ENCODE data around the gene ITPRIPL2.

ITPRIPL2 gene

DNA sequence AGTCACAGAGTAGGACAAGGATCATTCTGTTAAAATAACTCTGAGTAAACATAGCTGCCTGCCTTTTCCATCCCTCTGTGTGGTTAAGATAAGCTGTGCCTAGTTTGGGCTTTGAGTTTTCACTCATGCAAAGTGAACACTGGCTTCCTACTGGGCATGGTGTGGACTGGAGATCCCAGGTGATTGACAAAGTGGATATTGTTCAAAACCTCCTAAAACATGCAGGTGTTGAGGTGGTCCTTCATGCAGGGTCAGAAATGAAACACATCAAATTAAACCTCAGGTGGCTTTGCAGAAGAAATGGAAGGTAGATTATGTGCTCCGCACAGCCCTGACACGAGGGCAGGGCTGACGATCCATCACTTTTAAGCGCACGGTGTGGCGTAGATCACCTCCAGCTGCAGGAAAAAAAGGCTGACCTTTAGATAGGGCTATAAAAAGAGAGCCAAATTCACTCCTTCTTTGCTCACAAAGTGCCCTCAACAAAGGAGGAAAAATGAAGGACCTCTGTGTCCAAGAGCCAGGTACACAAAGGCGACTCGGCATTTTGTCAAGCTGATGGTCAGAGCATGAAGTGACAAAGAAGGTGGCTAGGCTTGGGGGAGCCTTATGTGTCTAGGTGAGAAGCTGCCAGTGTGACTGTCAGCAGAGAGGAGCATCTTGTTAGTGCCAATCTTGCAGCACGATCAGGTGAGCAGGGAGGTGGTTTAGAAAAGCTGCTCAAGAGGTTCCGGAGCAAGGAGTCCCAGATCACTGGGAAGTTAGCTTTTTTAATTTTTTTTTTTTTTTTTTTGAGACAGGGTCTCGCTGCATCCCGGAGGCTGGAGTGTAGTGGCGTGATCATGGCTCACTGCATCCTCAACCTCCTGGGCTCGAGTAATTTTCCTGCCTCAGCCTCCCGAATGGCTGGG lies 19.9 kb upstream of the ITPRIPL2 start:
- no peak for DNase-seq

DNA sequence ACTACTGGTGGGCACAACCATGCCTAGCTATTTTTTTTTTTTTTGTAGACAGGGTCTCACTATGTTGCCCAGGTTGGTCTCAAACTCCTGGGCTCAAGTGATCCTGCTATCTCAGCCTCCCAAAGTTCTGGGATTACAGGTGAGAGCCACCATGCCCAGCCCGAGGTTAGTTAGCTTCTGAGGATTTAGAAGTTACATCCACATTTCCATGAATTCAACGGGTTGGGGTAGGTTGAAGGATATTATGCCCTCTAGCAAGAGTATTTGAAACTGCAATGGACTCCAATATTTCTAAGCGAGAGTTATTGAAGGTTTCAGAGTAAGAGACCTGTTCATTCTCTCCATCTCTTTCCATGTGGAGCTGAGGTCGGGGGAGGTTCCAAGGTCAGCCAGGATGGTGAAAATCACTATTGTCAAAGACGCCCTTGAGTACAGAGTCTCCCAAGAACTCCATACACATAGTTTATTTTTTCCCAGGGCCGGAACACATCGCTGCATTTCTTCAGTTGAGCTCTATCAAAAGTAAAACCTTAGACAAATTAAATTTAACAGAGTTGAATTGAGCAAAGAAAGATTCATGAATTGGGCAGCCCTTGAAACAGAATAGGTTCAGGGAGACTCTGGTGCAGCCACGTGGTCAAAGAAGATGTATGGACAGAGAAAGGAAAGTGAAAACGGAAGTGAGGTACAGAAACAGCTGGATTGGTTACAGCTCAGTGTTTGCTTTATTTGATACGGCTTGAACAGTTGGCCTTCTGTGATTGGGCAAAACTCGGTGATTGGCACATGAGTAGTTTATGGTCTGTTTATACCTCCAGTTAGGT lies 19.0 kb upstream of the ITPRIPL2 start:
- peak; percentile 27 to 39 for DNase-seq

DNA sequence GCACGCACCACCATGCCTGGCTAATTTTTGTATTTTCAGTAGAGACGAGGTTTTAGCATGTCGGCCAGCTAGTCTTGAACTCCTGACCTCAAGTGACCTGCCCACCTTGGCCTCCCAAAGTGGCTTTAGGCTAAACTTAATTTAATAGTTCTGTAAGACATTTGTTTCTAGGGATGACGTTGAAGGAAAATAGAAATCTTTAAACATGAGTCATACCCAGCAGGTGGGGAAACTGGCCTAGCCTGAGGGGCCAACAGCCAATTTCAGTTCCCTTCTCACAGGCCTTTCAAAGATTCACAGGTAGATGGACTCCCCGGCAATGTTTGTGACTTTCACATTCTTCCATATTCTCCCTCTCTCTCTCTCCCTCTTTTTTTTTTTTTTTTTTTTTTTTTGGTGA lies 18.1 kb upstream of the ITPRIPL2 start:
- DNase-seq, result no peak

DNA sequence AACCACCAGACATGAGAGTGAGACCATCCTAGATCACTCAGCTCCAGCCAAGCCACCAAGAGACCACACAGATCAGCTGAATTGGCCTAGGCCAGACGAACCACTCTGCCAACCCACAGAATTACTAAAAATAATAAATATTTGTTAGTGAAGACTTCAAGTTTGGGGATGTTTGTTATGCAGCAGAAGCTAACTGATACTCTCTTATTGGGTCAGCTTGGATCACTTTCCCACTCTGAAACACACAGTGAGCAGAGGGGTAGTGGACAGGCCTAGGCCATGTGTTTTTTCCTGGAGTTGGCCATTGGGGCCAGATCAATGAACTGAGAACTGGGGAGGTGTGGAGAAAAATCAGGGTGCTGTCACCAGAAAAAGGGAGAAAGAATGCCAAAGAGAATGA lies 15.6 kb upstream of the ITPRIPL2 start:
- no peak for DNase-seq

DNA sequence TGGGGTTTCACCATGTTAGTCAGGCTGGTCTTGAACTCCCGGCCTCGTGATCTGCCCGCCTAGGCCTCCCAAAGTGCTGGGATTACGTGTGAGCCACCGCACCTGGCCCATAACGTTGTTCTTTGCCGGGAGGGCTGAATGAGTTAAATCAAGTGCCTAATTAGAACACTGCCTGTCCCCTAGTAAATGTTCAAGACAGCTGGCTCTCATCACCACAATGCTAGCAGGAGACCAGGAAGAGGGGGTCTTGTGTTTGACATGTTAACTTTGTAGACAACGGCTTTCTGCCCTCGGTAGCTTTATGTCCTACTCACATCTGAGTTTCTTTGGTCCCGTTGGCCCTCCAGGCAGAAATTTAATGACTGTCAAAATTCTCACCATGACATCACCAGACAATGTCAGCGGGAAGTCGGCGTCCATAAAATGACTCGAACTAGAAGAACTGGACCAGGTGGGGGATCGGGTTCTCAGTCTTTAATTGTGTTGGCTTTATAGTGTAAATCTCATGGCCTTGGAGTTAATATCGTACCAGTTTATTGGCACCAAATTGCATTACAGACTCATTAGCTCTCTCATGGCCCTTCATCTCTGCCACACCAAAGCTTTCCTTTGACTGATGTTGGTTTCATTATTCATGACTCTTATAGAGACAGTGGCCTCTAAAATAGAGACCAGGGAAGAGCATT lies 11.4 kb upstream of the ITPRIPL2 start:
- DNase-seq, result no peak

DNA sequence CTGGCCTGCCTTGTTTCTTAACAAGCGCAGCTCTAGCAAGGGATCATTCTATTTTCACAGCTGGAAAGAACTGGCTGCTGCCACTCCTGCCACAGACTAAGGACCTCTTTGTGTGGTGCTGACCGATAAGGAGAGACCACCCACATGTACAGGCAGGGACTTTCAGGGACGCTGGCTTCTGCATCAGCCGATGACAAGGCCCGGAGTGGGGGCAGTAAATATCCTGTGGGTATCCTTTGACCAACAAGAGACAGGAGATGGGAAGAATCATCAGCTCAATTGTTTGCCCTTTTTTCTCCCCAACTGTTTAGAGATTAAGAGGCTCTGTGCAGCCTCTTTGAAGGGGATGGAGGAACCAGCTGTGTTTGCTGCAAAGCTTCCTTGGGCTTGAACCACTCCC lies 9.2 kb upstream of the ITPRIPL2 start:
- DNase-seq, result no peak

DNA sequence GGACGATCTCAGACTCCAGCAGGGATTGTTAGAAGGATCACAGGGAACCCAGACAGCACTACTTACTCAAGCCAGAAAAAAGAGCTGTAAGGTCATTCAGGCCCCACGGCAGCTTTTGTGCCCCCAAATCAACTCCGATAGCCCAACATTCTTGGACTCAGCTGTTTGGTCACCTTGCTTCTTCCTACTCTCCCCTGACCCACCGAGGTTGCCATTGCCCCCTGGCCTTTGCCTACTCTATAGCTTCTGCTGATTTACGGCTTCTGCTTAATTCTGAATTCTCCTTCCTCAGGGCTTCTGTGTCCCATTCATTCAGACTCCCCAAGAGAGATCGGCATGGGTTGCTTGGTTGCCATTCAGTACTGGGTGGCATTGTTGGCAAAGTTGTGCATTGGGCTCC lies 8.6 kb upstream of the ITPRIPL2 start:
- no peak for DNase-seq

DNA sequence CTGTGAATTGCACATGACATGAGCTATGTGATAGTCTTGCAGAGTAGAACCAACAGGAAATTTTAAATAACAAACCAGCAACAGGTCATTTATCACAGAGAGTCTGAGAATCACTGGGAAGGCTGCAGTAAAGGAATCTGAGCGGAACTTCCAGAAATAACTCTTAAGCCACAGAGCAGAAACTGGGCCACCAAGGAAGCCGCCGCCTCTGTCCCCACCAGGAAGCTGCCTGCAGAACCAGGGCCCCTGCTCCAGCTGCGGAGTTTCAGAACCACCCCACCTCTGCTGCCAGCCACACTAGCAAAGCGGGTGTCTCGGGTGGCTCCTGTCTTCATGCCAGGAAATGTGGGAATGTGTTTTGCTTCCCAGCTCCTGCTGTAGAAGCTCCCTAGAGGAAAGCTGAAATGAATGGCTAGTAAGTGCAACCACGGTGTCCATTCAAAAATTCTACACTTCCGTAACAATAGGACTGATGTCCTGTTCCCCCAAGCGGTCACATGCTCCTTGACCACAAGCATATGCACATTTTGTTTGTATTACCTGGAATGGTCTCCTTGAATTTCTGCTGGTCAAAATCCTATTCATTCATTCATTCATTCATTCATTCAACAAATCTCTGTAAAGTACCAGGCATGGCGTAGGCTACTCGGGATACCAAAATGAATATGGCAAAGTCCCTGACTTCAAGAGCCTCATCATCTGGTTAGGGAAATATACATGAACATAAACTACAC lies 7.7 kb upstream of the ITPRIPL2 start:
- peak in 1 of 2 donors; percentile 39 for DNase-seq

DNA sequence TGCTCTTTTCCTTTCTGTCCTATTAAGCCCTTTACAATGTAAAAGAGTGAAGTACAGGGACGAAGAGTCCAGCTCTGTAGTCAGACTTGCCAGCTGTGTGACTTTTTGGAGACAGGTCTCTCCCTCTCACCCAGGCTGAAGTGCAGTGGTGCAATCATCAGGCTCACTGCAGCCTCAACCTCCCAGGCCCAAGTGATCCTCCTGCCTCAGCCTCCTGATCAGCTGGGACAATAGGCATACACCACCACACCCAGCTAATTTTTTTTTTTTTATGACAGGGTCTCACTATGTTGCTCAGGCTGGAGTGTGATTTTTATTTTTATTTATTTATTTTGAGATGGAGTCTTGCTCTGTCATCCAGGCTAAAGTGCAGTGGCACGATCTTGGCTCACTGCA lies 7.1 kb upstream of the ITPRIPL2 start:
- DNase-seq, result no peak

DNA sequence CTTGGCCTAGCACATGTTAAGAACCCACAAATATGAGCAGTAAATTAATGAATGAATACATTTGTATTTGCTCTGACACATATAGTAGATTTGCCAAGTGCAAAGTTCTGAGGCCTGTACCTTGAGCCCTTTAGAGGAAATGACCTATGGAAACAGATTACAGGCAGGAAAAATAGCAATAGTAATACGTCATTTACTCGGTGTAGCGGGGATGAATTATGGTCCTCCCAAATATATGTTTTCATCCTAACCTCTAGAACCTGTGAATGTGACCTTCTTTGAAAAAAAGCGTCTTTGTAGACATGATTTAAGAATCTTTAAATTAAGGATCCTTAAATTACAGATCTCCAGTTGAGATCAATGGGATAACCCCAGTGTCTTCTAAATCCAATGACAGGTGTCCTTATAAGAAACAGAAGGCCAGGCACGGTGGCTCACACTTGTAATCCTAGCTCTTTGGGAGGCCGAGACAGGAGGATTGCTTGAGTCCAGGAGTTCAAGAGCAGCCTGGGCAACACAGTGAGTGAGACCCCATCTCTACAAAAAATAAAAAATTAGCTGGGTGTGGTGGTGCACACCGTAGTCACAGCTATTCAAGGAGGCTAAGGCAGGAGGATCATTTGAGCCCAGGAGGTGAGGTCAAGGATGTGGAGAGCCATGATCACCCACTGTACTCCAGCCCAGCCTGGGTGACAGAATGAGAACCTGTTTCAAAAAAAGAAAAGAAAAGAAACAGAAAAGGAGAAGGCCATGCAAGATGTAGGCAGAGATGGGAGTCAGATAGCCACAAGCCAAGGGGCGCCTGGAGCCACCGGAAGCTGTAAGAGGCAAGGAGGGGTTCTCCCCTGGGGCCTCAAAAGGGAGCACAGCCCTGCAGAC lies 5.1 kb upstream of the ITPRIPL2 start:
- no peak for DNase-seq

DNA sequence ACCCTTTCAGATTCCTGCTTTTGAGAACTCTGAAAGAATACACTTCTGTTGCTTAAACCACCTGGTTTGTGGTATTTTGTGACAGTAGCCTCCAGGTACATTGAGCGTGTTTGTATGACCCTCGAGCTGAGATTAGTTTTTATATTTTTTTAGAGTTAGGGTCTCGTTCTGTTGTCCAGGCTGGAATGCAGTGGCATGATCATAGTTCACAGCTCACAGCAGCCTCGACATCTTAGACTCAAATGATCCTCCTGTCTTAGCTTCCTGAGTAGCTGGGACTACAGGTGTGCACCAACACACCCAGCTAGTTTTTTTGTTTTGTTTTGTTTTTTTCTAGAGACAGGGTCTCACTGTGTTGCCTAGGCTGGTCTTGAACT lies 4.5 kb upstream of the ITPRIPL2 start:
- DNase-seq, result no peak

DNA sequence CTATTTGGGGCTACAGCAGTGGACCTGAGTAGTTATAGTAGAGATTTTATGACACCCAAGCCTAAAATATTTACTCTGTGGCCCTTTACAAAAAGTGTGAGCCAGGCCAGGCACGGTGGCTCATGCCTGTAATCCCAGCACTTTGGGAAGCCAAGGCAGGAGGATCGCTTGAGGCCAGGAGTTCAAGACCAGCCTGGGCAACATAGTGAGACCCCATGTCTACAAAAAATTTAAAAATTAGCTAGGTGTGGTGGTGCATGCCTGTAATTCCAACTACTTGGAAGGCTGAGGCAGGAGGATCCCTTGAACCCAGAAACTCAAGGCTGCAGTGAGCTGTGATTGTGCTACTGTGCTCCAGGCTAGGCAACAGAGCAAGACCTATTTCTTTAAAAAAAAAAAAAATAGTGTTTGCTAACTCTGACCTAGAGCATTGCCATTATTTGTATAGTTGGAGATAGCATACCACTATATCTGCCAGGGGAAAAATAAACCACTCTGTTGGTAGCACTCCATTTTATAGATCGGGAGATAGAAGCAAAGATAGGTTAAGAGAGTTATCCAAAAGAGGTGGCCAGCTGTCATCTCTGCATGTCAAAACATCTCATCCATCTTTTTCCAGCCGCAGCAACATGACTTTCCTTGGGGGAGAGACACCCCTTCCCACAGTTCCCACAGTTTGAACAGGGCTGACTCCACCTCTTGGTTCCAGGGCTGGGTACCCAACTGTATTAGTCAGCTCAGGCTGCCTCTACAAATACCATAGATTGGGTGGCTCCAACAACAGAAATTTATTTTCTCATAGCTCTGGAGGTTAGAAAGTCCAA lies 3.0 kb upstream of the ITPRIPL2 start:
- DNase-seq, result no peak

DNA sequence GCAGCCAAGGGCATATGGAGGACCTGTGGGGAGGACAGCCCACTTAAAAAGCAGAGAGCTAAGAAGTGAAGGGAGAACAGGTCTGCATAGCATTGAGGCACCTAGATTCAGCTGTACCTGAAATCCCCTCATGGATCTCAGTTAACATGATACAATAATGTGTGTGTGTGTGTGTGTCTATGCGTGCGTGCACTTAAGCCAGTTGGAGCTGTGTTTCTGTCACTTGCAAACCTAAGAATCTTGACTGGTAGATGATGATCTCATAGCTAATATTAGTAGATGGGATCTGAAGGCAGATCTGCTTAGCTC lies 1.7 kb upstream of the ITPRIPL2 start:
- no peak for DNase-seq

DNA sequence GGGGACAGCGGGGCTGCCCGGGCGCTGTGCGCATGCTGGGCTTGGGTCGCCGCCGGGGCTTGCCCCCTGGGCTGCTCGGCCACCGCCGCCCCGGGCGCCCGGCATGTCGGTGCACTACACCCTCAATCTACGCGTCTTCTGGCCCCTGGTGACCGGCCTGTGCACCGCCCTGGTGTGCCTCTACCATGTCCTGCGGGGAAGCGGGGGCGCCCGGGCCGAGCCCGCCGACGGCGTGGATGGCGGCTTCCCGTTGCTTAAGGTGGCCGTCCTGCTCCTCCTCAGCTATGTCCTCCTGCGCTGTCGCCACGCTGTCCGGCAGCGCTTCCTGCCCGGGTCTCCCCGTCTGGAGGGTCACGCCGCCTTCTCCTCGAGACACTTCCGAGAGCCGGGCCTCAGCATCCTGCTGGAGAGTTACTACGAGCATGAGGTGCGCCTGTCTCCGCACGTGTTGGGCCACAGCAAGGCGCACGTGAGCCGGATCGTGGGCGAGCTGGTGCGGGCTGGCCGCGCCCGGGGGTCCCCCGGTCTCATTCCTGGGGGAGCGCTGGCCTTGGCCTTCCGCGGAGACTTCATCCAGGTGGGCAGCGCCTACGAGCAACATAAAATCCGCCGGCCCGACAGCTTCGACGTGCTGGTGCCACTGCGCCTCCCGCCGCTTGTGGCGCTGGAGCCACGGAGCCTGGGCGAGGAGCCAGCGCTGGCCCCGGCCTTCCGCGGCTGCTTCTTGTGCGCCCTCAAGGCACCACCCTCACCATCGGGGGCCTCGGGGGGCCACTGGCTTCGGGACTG lies 789 bp downstream of the ITPRIPL2 start:
- peak; percentile 32 to 56 for DNase-seq

DNA sequence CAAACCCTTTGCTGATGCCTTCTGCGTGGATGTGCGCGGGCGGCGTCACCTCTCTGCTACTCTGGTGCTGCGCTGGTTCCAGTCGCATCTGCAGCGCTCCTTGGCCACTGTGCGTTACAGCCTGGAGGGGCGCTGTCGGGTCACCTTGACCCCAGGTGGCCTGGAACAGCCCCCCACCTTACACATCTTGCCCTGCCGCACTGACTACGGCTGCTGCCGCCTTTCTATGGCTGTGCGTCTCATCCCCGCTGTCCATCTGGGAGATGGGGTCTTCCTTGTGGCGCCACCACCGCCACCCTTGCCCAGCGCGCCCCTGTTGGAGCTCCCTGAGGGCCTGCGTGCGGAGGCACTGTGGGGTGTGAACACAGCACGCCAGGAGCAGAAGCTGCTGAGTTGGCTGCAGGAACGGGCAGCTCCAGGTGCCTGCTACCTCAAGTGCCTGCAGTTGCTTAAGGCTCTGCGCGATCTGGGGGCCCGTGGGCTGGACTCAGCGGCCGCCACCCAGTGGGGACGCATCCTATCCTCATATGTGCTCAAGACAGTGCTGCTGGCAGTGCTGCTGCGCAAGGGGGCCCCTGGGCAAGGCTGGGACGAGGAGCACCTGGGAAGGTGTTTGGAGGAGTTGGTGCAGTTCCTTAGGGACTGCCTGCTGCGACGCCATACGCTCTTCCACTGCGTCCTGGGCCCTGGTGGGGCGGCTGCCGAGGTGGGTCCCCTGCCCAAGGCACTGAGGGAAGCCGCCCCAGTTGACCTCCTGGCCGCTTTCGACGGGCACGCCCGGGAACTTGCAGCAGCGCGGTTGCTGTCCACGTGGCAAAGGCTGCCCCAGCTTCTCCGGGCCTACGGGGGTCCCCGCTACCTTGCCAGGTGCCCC lies 1.6 kb downstream of the ITPRIPL2 start:
- no peak for DNase-seq

DNA sequence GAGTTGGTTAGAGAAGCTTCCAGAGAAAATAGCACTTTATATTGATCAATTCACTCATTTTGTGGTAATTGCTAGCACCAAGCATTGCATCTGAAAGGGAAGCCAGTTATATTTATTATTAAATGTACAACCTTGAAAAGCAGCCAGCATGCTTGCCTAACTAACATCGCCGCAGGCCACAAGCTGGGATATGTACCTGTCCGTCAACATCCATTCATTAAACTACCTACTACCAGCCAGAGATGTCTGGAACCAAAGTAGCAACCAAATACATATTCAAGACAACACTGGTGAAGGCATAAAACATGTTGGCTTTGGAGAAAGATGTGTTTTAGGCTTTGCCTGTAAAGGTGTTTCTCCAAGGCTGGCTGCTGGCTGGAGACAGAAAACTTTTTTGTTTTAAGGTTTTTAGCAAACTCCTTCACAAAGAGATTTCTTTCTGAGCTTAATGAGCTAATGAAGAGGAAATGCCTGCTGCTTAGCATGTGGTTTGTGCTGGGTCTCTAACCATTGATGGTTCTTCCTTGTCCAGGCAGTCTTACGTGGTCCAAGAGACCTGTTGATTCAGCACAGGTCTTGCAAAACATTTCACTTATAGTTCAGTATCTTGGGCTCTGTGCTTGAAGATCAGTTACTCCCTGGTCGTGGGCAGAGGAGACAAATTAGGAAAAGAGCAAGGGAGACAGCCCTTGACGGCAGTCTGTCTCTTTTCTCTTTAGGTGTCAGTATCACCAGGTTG lies 3.1 kb downstream of the ITPRIPL2 start:
- DNase-seq, result peak; percentile 50 to 70

DNA sequence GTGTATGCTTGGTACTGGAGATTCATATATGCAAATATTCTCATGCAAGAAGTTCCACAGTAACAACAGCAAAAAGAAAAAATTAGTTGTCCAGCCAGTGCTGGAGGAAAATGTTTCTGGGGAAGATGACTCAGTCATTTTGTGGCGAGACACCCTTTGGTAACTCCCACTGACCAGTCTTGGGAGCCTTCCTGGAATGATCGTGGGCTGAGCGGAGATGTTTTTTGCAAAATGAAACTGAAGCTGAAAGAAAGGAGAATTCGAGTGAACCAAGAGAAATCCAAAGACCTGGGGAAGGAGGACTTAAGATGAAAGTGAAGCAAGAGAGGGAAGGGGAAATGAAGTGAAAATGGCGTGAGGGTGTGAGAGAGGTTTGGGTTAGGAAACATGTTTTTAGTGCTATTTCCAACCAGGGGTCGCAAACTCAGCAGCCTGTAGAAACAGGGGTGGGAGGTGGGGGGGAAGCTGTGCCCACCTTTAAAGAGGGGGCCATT lies 5.2 kb downstream of the ITPRIPL2 start:
- peak; percentile 93 to 95 for DNase-seq

DNA sequence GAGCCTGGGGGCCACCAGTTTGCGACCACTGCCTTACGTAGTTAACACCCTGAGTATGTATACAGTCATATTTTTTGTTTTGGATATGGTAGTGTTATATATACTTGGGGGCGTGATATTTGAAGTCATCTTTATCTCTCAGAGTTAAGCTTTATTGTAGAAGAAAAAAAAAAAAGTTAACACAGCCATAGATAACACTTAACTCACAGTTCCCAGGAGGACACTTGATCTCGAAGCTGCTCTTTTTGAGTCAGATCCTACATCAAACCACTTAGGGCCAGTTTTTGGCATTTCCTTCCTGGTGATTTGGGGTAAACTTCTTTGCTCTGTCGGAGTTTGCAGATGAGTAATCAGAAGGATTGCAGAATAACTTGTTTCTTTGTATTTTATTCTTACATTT lies 5.8 kb downstream of the ITPRIPL2 start:
- peak in 1 of 2 donors; percentile 17 for DNase-seq

All from inflammatory macrophage (primary cell).